Activated T-cell treated with anti-CD3 and anti-CD28 coated beads for 24 hours (primary cell): ENCODE data around the gene PKD1L1.
"Not testable (repeated sequence)": the region's sequence is repeated elsewhere in the genome, so short reads cannot be mapped to it uniquely, and the experiment has no call there.

ENCODE experiments used
- DNase-seq: peaks from one replicate; pipeline ENCODE4 v3.0.0-alpha.2; 2020; ENCODE audit warnings: low read depth

The PKD1L1 gene

GRCh38 chr7:47794016-47794415, 154.2 kb downstream of the PKD1L1 start:
- no peak for DNase-seq

- not testable (repeated sequence) for DNase-seq
Measured at GRCh38 chr7:47793186-47793585, 155.1 kb downstream of the PKD1L1 start.

DNA sequence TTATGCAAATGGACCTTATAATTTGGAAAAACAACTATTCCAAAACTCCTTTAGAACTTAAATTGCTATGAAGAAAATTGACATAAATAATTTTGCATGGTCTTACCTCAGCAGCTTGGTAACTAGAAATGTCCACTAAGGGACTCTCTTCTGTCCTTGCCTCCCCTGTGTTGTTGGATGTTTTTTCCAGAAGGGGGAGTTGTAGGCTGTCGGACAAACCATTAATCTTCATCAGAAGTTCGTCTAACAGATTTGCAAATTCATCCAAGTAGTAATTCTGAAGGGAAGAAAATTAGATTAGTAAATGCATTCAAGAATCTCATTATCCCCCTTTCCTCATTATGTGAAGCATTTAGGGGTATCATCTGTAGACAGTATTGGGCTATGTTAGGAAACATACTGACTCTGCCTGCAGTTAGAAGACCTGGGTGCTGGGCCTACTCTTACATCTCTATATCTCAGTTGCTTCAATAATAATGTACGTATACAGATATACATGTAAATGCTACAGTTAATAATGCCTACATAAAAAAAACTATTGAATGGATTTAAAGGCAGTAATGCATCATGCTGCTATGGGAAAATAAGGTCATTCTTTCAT, 155.6 kb downstream of the PKD1L1 start:
- no peak for DNase-seq

DNA sequence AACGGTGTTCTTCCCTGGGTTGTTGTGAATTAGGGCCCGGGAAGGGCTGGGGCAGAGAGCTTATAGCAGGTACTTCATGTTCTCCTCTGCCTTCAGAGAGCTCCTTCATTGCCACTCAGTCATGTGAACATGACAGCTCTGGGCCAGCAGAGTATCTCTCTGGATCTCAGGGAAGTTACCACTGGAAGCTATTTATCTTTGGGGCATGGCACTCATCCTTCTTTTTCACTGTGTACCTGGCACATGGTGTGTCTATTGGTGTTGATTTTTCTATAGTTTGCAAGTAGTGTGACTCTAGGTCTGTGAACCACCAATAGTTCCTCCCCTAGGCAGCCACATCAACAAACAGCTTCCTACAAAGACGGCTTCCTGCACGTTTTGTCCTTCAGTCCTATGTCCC, 156.6 kb downstream of the PKD1L1 start:
- no peak for DNase-seq

- DNase-seq = no peak
Measured at GRCh38 chr7:47788083-47788482, 160.2 kb downstream of the PKD1L1 start.

DNA sequence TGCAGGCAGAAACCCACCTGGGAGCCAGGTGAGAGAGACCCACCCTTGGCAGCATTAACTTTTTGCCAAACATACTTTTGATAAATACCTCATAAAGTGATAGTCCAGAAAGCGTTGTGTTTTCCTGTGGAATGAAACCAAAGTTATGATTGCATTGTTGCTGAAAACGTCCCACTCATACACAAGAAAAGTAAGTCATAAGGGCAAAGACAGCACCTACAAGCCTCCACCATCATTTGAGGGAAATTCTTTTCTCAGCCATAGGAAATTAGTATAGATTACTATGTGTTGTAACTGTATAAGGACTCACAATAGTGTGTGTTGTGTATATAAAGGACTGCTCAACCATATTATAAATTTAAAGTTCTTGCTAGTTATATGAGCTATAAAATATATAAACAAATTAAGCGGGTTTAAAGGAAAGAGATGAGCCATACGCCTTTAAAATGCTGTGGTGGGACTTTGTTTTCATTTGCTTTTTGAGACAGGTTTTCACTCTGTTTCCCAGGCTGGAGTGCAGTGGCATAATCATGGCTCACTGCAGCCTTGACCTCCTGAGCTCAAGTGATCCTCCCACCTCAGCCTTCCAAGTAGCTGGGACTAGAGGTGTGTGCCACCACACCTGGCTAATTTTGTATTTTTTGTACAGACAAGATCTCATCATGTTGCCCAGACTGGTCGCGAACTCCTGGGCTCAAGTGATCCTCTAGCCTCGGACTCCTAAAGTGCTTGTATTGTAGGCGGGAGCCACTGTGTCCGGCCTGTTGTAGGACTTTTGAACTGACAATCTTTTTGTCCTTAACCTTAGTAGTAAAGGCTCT, 160.8 kb downstream of the PKD1L1 start:
- no peak for DNase-seq

DNA sequence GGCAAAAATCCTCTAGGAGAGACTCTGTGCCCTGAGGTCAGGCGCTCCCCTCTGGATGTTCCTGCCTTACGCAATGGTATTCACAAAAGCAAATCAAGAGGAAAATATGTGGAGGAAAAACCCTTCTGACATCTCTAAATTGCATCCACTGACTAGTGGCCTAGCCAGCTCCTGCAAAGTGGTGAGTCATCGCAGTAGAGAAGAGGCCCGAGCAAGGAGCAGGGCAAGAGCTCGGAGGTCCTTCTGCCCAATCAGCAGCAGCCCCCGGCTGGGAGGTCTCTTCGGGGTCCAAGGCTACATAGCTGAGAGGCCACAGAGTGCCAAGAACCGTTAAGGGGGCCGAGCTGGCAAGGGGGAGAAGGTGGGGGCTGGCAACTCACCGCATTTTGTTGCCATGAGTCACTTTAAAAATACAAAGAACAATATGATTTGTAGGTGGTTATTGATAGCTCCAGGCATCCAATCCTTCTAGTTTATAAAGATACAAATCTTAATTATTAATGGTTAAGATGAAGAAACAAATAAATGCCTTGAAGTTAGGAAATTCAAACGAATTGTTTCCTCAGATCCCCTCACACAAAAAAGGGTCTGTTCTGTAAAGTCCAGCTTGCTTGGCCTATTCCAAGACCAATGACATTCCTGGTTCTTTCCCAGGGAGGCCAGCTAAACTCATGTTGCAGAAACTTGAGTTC, 161.6 kb downstream of the PKD1L1 start:
- no peak for DNase-seq

DNA sequence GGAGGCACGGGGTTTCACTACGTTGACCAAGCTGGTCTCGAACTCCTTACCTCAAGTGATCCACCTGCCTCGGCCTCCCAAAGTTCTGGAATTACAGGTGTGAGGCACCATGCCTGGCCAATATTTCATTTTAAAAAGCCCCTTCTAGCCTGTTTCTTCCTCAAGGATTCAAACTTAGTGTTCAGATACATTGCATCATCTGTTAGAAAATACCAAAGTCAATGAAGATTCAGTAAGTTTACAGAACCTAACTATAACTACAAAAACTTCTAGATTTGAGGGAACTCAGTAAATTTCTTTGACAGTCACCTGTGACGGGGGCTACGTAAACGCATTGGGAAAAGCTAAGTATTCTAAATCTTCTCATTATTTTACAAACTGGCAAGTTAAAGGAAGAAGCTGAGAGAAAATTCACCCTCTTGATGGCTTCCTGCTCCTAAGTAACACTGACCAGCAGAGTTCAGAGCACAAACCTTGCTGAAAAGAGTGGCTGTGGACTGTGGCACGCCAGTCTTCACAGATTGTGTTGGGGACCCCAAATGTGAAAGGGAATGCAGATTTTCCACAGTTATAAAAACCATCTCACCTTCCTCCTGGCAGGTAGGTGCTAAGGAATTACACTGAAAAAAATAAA, 162.2 kb downstream of the PKD1L1 start:
- DNase-seq = no peak

GRCh38 chr7:47783456-47784223, 164.6 kb downstream of the PKD1L1 start:
- DNase-seq = no peak

DNA sequence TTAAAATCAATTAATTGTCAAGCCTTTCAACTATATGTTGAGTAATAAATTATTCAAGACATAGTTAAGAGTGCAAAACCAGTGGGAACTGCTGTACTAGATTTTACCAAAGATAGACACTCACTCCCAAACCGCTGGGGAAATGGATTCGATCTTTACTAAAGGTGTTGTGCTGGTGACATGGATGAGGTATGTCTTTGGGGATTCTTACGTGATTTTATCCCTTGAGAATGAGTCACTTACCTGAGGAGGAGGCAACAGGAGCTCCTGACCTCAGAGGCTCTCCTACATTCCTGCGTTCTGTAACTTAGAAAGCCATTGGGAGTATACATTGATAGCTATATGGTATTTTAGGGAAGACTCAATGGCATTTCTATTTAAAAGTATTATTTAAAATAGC, 165.5 kb downstream of the PKD1L1 start:
- DNase-seq = no peak

DNA sequence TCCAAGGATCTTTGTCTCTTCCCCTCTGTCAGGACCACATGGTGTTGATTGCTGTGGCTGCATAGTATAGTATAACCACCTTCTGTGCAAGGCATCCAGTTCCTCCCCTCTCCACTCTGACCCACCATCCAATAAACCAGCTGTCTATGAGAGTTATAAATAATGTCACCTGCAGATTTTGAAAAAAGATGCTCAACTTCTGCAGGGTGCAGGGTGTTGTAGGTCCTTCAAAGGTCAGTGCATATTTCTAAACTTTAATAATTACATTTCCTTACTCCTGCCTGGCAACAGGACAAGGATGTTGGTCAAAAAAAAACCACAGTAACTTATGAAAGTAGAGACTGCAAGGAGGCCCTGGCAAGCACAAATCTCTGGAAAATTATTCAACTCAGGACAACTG, 166.2 kb downstream of the PKD1L1 start:
- DNase-seq = no peak

DNA sequence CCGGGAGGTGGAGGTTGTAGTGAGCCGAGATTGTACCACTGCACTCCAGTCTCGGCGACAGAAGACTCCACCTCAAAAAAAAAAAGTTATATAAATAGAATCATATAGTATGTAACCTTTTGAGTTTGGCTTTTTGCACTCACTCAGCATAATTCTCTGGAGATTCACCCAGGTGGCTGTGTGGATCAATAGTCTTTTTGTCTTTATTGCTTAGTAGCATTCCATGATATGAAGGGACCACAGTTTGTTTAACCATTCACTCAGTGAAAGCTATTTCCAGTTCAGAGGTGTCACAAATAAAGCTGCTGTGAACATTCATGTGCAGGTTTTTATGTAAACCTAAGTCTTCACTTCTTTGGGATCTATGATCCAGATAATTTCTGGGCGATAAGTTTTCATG, 167.7 kb downstream of the PKD1L1 start:
- no peak for DNase-seq

GRCh38 chr7:47779341-47779771, 168.9 kb downstream of the PKD1L1 start:
- no peak for DNase-seq

- DNase-seq = no peak
Measured at GRCh38 chr7:47778153-47778661, 170.1 kb downstream of the PKD1L1 start.

DNA sequence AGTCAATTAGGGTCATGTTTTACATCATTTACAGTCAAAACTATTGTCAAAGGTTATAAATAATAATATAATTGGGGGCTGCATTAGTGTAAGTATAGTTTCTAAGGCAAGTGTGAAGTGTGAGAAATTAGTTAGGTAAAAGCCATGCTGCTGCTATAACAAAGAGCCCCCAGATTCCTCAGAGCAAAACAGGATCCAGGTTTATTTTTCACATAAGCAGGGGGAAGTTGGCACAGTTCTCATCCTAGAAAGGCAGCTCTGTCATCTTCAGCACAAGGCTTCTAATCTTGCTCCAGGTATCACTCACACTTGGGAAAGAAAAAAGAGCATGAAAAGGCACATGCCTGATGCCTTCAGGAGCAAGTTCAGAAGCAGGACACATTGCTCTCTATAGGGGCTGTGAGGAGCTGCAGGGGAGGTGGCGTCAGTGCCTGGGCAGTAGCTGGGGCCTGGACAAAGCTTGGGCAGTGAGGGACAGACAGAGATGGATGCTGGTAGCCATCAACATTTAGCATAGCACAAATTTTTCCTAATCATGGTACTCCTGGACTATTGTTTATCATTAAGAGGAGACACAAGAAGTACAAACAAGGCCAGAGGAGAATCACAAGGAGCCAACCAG, 170.6 kb downstream of the PKD1L1 start:
- no peak for DNase-seq

DNA sequence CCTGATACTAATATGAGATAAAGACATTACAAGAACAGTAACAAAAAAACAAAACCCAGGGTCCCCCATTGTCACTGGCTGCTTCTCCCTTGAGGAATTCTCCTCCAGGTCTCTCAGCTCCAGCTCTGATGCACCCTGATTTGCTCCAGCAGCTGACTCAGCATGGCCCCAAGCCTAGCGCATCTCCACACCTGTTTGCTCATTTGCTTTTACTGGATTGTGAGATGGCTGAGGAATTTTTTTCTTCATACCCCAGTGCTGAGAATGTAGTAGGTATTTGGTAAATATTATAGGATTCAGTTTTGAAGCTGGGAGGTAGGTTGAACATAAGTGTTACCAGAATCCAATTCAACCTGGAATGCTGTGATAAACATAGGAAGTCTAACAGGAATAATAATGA, 171.9 kb downstream of the PKD1L1 start:
- no peak for DNase-seq

DNA sequence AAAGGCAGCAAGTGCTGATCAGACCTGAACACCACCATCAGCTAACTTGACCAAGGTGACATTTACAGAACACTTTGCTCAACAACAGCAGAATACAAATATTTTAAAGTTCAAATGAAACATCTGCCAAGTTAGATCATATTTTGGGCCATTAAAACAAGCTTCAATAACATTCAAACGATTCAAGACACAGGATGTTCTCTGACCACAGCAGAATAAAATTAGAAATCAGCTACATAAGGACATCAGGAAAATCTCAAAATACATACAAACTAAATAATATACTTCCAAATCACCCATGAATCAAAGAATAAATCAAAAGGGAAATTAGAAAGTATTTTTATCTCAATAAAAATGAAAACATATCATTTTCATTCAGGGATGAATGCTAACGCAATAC, 173.0 kb downstream of the PKD1L1 start:
- no peak for DNase-seq

DNA sequence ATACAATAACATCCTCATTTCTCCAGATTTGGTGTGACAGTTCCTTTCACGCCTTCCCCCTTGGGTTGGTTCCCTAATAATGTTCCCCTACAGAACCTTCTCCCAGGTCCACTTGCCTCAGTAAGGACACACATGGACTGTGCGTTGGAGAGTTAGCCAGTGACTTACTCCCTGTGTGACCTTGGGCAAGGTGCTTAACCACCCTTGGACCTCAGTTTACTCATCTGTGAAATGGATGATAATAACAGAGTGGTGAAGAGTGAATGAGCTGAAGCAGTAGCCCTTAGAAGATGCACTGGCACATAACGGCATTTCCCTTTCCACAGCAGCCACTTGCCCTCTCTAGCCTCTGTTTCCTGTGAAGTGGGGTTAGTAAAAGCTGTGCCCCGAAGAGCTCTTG, 175.8 kb downstream of the PKD1L1 start:
- no peak for DNase-seq

GRCh38 chr7:47771990-47772360, 176.3 kb downstream of the PKD1L1 start:
- DNase-seq = no peak

- DNase-seq = no peak
Measured at GRCh38 chr7:47771336-47771989, 176.8 kb downstream of the PKD1L1 start.

DNA sequence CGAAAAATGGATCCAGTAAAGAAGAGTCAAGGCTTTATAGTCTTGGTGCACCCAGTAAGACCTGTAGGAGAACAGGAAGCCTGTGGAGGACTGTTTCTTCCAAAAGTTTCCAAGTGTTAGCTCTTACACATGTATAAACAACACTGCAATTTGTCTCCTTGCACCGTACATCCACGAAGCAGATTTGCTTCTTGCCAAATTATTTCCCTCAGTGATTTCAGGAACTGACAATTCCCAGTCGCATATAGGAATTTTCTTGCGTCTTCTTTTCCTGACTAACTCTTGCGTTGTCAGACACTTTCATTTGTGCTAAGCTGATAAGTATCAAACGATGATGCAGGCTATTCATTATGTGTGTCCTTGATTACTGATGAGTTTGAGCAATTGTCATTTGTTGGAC, 182.1 kb downstream of the PKD1L1 start:
- no peak for DNase-seq
